ENCODE measurements around the gene LYAR. TPM values are rescaled to one million over a fixed set of nuclear protein-coding genes. Genes with fewer than 3 reads are reported as not detected.

The LYAR gene
- total RNA-seq, 2 donors from 2014 or later = 9.0 to 19.1 TPM

GRCh38 chr4:4233610-4234009 lies 56.3 kb downstream of the LYAR start:
- H3K27ac ChIP-seq = no peak overlapping the region
- no peaks in the 10 kb centered on the region for H3K36me3 ChIP-seq
- 98% methylated on average over 2 of the region's 2 CpGs for WGBS
- no peaks in the 10 kb centered on the region for H3K9me3 ChIP-seq
- no peak for TF ChIP-seq POLR2AphosphoS5 (IDR thresholded peaks at IDR 0.05)
- no peak for TF ChIP-seq POLR2A (IDR thresholded peaks at IDR 0.05)
- TF ChIP-seq CTCF (IDR thresholded peaks at IDR 0.05) = no peak
- no peaks in the 10 kb centered on the region for H3K27me3 ChIP-seq (replicated peaks; ENCODE audit: insufficient read depth)
- intact Hi-C loops (cut with DNase I) = no loop called here
- H3K4me1 ChIP-seq (replicated peaks) = no peaks in the 10 kb centered on the region
- DNase-seq (ENCODE audit: low spot score) = no peak
- H3K4me3 ChIP-seq = no peak overlapping the region

GRCh38 chr4:4228356-4228668 lies 61.6 kb downstream of the LYAR start:
- no peak overlapping the region for H3K27ac ChIP-seq
- no peak overlapping the region for H3K4me3 ChIP-seq
- 80% methylated on average over 1 of the region's 1 CpG for WGBS
- no peak for TF ChIP-seq POLR2A (IDR thresholded peaks at IDR 0.05)
- no peak for TF ChIP-seq POLR2AphosphoS5 (IDR thresholded peaks at IDR 0.05)
- TF ChIP-seq CTCF (IDR thresholded peaks at IDR 0.05) = no peak
- no peaks in the 10 kb centered on the region for H3K4me1 ChIP-seq (replicated peaks)
- intact Hi-C loops (cut with DNase I) = no loop called here
- DNase-seq (ENCODE audit: low spot score) = no peak
- peaks cover 11% of the 10 kb centered on the region for H3K27me3 ChIP-seq (replicated peaks; ENCODE audit: insufficient read depth)
- no peaks in the 10 kb centered on the region for H3K36me3 ChIP-seq
- no peaks in the 10 kb centered on the region for H3K9me3 ChIP-seq

GRCh38 chr4:4227510-4228355 lies 62.2 kb downstream of the LYAR start:
- H3K4me1 ChIP-seq (replicated peaks) = no peaks in the 10 kb centered on the region
- H3K36me3 ChIP-seq = no peaks in the 10 kb centered on the region
- H3K27ac ChIP-seq = no peak overlapping the region
- 5% methylated on average over 48 of the region's 51 CpGs for WGBS
- no peaks in the 10 kb centered on the region for H3K9me3 ChIP-seq
- no peak for DNase-seq (ENCODE audit: low spot score)
- peaks cover 11% of the 10 kb centered on the region for H3K27me3 ChIP-seq (replicated peaks; ENCODE audit: insufficient read depth)
- no peak overlapping the region for H3K4me3 ChIP-seq
- intact Hi-C loops (cut with DNase I) = no loop called here
- TF ChIP-seq POLR2A (IDR thresholded peaks at IDR 0.05) (no peak), CTCF (IDR thresholded peaks at IDR 0.05) (no peak), POLR2AphosphoS5 (IDR thresholded peaks at IDR 0.05) (no peak)

- intact Hi-C loops (cut with DNase I) = no loop called here
- no peaks in the 10 kb centered on the region for H3K36me3 ChIP-seq
- no peak within 1 kb of the TSS for H3K4me3 ChIP-seq
- H3K4me1 ChIP-seq (replicated peaks) = no peaks in the 10 kb centered on the region
- no peaks in the 10 kb centered on the region for H3K9me3 ChIP-seq
- no peak for DNase-seq (ENCODE audit: low spot score)
- WGBS = 10% methylated on average over 55 of the region's 82 CpGs
- H3K27ac ChIP-seq = no peak within 1 kb of the TSS
- no peak for TF ChIP-seq CTCF (IDR thresholded peaks at IDR 0.05)
- no peak for TF ChIP-seq POLR2A (IDR thresholded peaks at IDR 0.05)
- no peak for TF ChIP-seq POLR2AphosphoS5 (IDR thresholded peaks at IDR 0.05)
- H3K27me3 ChIP-seq (replicated peaks; ENCODE audit: insufficient read depth) = peaks cover 11% of the 10 kb centered on the region
Observed at GRCh38 chr4:4226606-4227438, 63.1 kb downstream of the LYAR start, which contains the start of gene OTOP1. TSS of gene OTOP1 (minus strand) at chr4:4226929. CDS start at chr4:4226864, 65 bp downstream.
